Glomerular endothelial cell (primary cell): ENCODE measurements around the gene FAM53A. TPM values are rescaled to one million over a fixed set of nuclear protein-coding genes. Genes with fewer than 3 reads are reported as not detected.

Experiments used
- DNase-seq: peaks from one replicate; pipeline ENCODE4 v3.0.0-alpha.2; 2011; ENCODE audit warnings: low read depth, low spot score; ENCODE audit errors: extremely low read depth
- total RNA-seq: library from RNA; depleted of rRNA; stranded (reverse); fragments of >200 nt; gene quantifications from 2 replicates; pipeline ENCODE4 v1.2.3, GENCODE V29; 2015

FAM53A gene
- total RNA-seq, 1 donor from 2014 or later, result 7.8 TPM

GRCh38 chr4:1661695-1662094 lies 22.4 kb downstream of the FAM53A start:
- no peak for DNase-seq

- DNase-seq, result no peak
Measured at GRCh38 chr4:1660948-1661677, 23.0 kb downstream of the FAM53A start.

GRCh38 chr4:1659104-1660043 lies 24.7 kb downstream of the FAM53A start:
- DNase-seq, result no peak

GRCh38 chr4:1658581-1658980 lies 25.5 kb downstream of the FAM53A start:
- no peak for DNase-seq

GRCh38 chr4:1658146-1658545 lies 26.0 kb downstream of the FAM53A start:
- DNase-seq, result no peak

GRCh38 chr4:1656986-1657385 lies 27.1 kb downstream of the FAM53A start:
- DNase-seq, result no peak

GRCh38 chr4:1656132-1656531 lies 28.0 kb downstream of the FAM53A start:
- DNase-seq, result no peak

GRCh38 chr4:1655676-1656075 lies 28.4 kb downstream of the FAM53A start:
- no peak for DNase-seq

- no peak for DNase-seq
Measured at GRCh38 chr4:1655081-1655480, 29.0 kb downstream of the FAM53A start.

GRCh38 chr4:1654216-1654955 lies 29.7 kb downstream of the FAM53A start:
- no peak for DNase-seq

- DNase-seq, result no peak
Measured at GRCh38 chr4:1653776-1654175, 30.3 kb downstream of the FAM53A start.

GRCh38 chr4:1652088-1652487 lies 32.0 kb downstream of the FAM53A start:
- no peak for DNase-seq

GRCh38 chr4:1651609-1652008 lies 32.5 kb downstream of the FAM53A start:
- no peak for DNase-seq

GRCh38 chr4:1648962-1649361 lies 35.2 kb downstream of the FAM53A start:
- DNase-seq, result no peak

GRCh38 chr4:1647432-1647831 lies 36.7 kb downstream of the FAM53A start:
- no peak for DNase-seq

- no peak for DNase-seq
Measured at GRCh38 chr4:1646690-1647089, 37.4 kb downstream of the FAM53A start.

GRCh38 chr4:1644891-1645657 lies 39.0 kb downstream of the FAM53A start:
- no peak for DNase-seq

- no peak for DNase-seq
Measured at GRCh38 chr4:1643971-1644735, 40.0 kb downstream of the FAM53A start.

- DNase-seq, result no peak
Measured at GRCh38 chr4:1642196-1642951, 41.7 kb downstream of the FAM53A start.
